Prostate gland (tissue), 2 donors: Measurements from ENCODE around the gene RAB6B. TPM values are rescaled to one million over a fixed set of nuclear protein-coding genes. Genes with fewer than 3 reads are reported as not detected.

ENCODE experiments used
- DNase-seq: peaks from one replicate; pipeline ENCODE4 v3.0.0-alpha.2; 2019; ENCODE audit warnings: low spot score
- H3K27ac ChIP-seq, 2 donors: fragments of 200-600 bp; sonication (generic); 2 replicates each; pipeline ENCODE4 v1.5.1; 2017 to 2019
- H3K27me3 ChIP-seq: fragments of 200-600 bp; sonication (generic); replicated peaks from 2 replicates; pipeline ENCODE4 v1.5.1; 2019; ENCODE audit not compliant: insufficient read depth
- H3K36me3 ChIP-seq, 2 donors: fragments of 200-600 bp; sonication (generic); 1 replicate in 1 of 2; 2 replicates in 1 of 2; pipeline versions ENCODE4 v1.5.1 to v1.8.1; 2017 to 2019
- H3K4me1 ChIP-seq: fragments of 200-600 bp; sonication (generic); replicated peaks from 2 replicates; pipeline ENCODE4 v1.5.1; 2019
- H3K4me3 ChIP-seq, 2 donors: fragments of 200-600 bp; sonication (generic); 2 replicates each; pipeline ENCODE4 v1.5.1; 2017 to 2019
- H3K9me3 ChIP-seq: fragments of 200-600 bp; sonication (generic); 2 replicates; pipeline ENCODE4 v1.5.1; 2017
- POLR2A ChIP-seq: fragments of 450-650 bp; IDR thresholded peaks from one replicate; pipeline ENCODE4 v1.6.1; 2016; ENCODE audit warnings: antibody characterized with exemption, mild to moderate bottlenecking
- POLR2AphosphoS5 ChIP-seq: sonication (generic); formaldehyde crosslinking; IDR thresholded peaks from one replicate; pipeline ENCODE4 v1.6.1; 2017; ENCODE audit warnings: antibody characterized with exemption
- WGBS: methylation state at CpG from one replicate; pipeline ENCODE4 v1.1.5; 2018; 5-methylcytosine and 5-hydroxymethylcytosine counted together
- intact Hi-C: fragments of 100-400 bp; cut with DNase I; formaldehyde crosslinking; loops from one replicate; pipeline ENCODE4 v1.14.2; 2022
- total RNA-seq, 2 donors: library from RNA; depleted of rRNA; stranded (reverse); fragments of >200 nt; gene quantifications; one replicate each; pipeline ENCODE4 v1.1.0, GENCODE V29; 2016
- TF ChIP-seq, protein P1 (sequence below), 4 experiments: fragments of 200-600 bp in 2 of 4; fragments of 450-650 bp in 2 of 4; sonication (generic) in 2 of 4; IDR thresholded peaks; 1 replicate in 3 of 4; 2 replicates in 1 of 4; pipeline ENCODE4 v1.5.1; 2016 to 2019; ENCODE audit warnings: antibody characterized with exemption in 4 of 4, mild to moderate bottlenecking in 2 of 4, moderate library complexity in 2 of 4

The RAB6B gene
- total RNA-seq, 2 donors from 2014 or later = 4.5 to 7.1 TPM

- no peak for DNase-seq
- intact Hi-C loops = no loop called here
Measured at GRCh38 chr3:133863911-133864310, 31.8 kb downstream of the RAB6B start.

DNA sequence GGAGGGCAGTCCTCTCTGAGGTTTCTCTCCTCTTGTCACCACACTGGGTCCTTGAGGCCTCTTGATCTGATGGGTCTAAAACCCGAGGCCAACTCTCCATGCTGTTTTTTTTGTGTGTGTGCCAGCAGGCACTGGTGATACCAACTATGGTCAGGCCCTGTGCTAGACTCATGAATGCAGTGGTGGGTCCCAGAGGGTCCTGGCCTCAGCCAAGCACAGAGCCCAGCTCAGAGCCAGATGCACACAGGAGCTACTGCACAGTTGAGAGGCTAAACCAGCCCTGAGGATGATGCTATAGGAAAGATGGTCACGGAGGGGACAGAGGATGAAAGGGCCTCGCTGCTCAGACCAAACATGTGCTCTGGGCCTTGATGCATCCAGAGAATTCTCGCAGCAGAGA, 33.5 kb downstream of the RAB6B start:
- WGBS = 89% methylated on average over 4 of the region's 4 CpGs
- Histone ChIP-seq H3K27me3 (no peaks in the 10 kb centered on the region), H3K27ac (no peak overlapping the region), H3K4me1 (no peaks in the 10 kb centered on the region), H3K9me3 (no peaks in the 10 kb centered on the region), H3K4me3 (no peak overlapping the region), H3K36me3 (no peaks in the 10 kb centered on the region)
- intact Hi-C loops = no loop called here
- TF ChIP-seq, protein P1, sequence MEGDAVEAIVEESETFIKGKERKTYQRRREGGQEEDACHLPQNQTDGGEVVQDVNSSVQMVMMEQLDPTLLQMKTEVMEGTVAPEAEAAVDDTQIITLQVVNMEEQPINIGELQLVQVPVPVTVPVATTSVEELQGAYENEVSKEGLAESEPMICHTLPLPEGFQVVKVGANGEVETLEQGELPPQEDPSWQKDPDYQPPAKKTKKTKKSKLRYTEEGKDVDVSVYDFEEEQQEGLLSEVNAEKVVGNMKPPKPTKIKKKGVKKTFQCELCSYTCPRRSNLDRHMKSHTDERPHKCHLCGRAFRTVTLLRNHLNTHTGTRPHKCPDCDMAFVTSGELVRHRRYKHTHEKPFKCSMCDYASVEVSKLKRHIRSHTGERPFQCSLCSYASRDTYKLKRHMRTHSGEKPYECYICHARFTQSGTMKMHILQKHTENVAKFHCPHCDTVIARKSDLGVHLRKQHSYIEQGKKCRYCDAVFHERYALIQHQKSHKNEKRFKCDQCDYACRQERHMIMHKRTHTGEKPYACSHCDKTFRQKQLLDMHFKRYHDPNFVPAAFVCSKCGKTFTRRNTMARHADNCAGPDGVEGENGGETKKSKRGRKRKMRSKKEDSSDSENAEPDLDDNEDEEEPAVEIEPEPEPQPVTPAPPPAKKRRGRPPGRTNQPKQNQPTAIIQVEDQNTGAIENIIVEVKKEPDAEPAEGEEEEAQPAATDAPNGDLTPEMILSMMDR (IDR thresholded peaks at IDR 0.05) = no peak
- TF ChIP-seq POLR2A (no peak), POLR2AphosphoS5 (no peak)
- no peak for DNase-seq

More at GRCh38 chr3:133863911-133864310, 31.8 kb downstream of the RAB6B start:
- Histone ChIP-seq H3K27me3 (no peaks in the 10 kb centered on the region), H3K4me1 (no peaks in the 10 kb centered on the region), H3K9me3 (no peaks in the 10 kb centered on the region), H3K4me3 (no peak overlapping the region), H3K27ac (no peak overlapping the region), H3K36me3 (no peaks in the 10 kb centered on the region)
- no peak for TF ChIP-seq POLR2A
- TF ChIP-seq POLR2AphosphoS5 = no peak
- TF ChIP-seq, protein P1 (IDR thresholded peaks at IDR 0.05) = no peak
- WGBS = 84% methylated on average over 11 of the region's 11 CpGs

DNA sequence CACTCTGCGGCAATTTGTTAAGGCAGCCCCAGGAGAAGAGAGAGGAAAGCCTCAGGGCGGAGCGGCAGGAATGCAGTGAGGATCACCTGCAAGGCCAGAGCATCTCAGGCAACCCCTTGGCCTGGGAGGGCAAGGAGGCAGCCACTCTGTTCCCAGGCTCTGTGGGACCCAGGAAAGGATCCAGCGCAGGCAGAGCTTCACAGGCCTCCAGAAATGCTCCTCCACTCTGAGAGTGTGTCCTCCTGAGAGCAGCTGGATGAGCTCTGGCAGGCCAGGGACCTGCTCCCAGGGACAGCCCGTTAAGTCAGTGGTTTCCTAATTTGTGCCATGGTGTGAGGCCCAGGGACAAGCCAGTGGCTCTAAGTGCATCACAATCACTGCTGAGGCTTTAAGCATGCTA, 35.2 kb downstream of the RAB6B start:
- 79% methylated on average over 4 of the region's 5 CpGs for WGBS
- Histone ChIP-seq H3K9me3 (no peaks in the 10 kb centered on the region), H3K27me3 (no peaks in the 10 kb centered on the region), H3K36me3 (no peaks in the 10 kb centered on the region), H3K4me1 (no peaks in the 10 kb centered on the region), H3K4me3 (no peak overlapping the region), H3K27ac (no peak overlapping the region)
- DNase-seq = no peak
- intact Hi-C loops = no loop called here
- no peak for TF ChIP-seq POLR2A
- TF ChIP-seq, protein P1 (IDR thresholded peaks at IDR 0.05) = no peak

DNA sequence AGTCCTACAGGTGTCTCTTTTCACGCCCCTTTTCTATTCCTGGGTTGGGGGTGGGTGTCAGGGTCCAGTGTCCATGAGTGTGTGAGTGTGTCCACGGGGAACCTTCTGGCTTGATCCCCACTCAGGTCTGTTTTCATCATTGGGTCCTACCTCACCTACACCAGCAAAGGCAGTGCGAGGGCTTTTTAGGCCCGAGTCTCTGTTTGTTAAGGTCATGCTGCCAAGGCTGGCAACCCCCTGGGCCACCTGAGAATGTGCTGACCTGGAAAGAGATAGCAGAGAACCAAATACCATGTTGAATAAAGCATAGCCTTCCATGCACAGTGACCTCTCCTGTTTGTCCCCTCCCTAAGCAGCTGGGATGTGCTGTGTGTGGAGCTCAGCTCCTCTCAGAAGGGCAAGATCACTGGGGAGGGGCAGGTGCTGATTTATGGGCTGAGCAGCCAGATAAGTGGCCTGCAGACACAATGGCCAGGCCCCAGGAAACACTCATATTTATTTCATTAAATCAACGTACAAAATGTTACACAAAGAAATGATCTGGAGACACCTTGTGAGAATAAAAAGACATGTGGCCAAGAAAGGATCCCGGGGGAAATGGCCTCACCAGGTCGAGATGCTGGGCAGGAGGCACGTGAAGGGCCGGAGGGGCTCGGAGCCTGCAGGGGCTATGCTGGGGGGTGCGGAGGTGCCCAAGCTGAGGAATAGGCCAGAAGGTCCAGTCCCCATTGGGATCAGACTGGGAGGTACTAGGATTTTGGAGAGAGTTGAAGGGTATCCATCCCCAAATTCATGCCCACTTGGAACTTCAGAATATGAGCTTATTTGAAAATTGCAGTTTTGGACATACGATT, 36.1 kb downstream of the RAB6B start:
- intact Hi-C loops = no loop called here
- TF ChIP-seq, protein P1 (IDR thresholded peaks at IDR 0.05) = no peak
- TF ChIP-seq POLR2A = no peak
- TF ChIP-seq POLR2AphosphoS5 = no peak
- WGBS = 91% methylated on average over 12 of the region's 12 CpGs
- DNase-seq = no peak
- H3K4me1 ChIP-seq = no peaks in the 10 kb centered on the region
- no peak overlapping the region for H3K4me3 ChIP-seq
- no peaks in the 10 kb centered on the region for H3K27me3 ChIP-seq
- no peaks in the 10 kb centered on the region for H3K36me3 ChIP-seq
- H3K27ac ChIP-seq = no peak overlapping the region
- no peaks in the 10 kb centered on the region for H3K9me3 ChIP-seq

- H3K27ac ChIP-seq = no peak overlapping the region
- intact Hi-C loops = no loop called here
- H3K4me1 ChIP-seq = no peaks in the 10 kb centered on the region
- no peaks in the 10 kb centered on the region for H3K9me3 ChIP-seq
- no peak overlapping the region for H3K4me3 ChIP-seq
- no peaks in the 10 kb centered on the region for H3K27me3 ChIP-seq
- no peak for DNase-seq
- TF ChIP-seq POLR2AphosphoS5 (no peak), POLR2A (no peak)
- TF ChIP-seq, protein P1 (IDR thresholded peaks at IDR 0.05) = no peak
- 88% methylated on average over 8 of the region's 8 CpGs for WGBS
- H3K36me3 ChIP-seq = no peaks in the 10 kb centered on the region
Measured at GRCh38 chr3:133857767-133858166, 37.9 kb downstream of the RAB6B start.
